B cell (primary cell): ENCODE measurements around the gene PRX.

Experiments
- EZH2 ChIP-seq: IDR thresholded peaks from 2 replicates; pipeline ENCODE4 v1.6.1; 2012; ENCODE audit warnings: borderline replicate concordance, low read depth, mild to moderate bottlenecking, moderate library complexity, low read length; ENCODE audit not compliant: insufficient read depth, poor library complexity, severe bottlenecking
- TF ChIP-seq, protein P1 (sequence below): fragments of 200-600 bp; IDR thresholded peaks from one replicate; pipeline ENCODE4 v1.8.0; 2022; ENCODE audit warnings: antibody characterized with exemption, mild to moderate bottlenecking

DNA sequence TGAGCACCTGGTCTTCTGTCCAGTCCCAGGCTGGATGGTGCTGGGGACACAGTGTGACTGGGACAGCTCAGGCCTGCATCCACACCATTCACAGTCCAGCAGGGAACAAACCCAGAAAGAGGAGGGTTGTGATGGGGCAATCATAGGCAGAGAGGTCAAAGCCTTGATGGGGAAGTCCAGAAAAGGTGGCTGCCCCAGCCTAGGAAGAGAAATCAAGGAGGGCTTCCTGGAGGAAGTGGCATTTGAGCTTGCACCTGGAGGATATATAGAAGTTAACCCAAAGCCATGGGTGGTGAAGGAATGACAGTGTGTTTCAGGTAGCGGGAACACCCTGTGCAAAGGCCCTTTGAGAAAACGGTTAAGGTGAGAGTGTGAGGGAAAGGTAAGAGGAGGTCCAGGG lies 2.6 kb upstream of the PRX start:
- TF ChIP-seq EZH2, result no peak
- TF ChIP-seq, protein P1, sequence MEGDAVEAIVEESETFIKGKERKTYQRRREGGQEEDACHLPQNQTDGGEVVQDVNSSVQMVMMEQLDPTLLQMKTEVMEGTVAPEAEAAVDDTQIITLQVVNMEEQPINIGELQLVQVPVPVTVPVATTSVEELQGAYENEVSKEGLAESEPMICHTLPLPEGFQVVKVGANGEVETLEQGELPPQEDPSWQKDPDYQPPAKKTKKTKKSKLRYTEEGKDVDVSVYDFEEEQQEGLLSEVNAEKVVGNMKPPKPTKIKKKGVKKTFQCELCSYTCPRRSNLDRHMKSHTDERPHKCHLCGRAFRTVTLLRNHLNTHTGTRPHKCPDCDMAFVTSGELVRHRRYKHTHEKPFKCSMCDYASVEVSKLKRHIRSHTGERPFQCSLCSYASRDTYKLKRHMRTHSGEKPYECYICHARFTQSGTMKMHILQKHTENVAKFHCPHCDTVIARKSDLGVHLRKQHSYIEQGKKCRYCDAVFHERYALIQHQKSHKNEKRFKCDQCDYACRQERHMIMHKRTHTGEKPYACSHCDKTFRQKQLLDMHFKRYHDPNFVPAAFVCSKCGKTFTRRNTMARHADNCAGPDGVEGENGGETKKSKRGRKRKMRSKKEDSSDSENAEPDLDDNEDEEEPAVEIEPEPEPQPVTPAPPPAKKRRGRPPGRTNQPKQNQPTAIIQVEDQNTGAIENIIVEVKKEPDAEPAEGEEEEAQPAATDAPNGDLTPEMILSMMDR, result no peak
